Fibroblast of lung (primary cell): Measurements from ENCODE around the gene RNF39. TPM values are rescaled to one million over a fixed set of nuclear protein-coding genes. Genes with fewer than 3 reads are reported as not detected.

ENCODE experiments used
- DNase-seq, 2 donors: peaks; one replicate each; pipeline versions ENCODE4 v3.0.0 to v3.0.0-alpha.2; 2010; ENCODE audit warnings: low read depth in 2 of 2
- H2AFZ ChIP-seq: 2 replicates; pipeline ENCODE4 v1.5.1; 2012; ENCODE audit warnings: low read length, control low read depth, inconsistent platforms
- H3K27ac ChIP-seq: 2 replicates; pipeline ENCODE4 v1.5.1; 2011; ENCODE audit warnings: low read length, control low read depth; ENCODE audit not compliant: insufficient read depth
- H3K27me3 ChIP-seq: 2 replicates; pipeline ENCODE4 v1.5.1; 2011; ENCODE audit warnings: mild to moderate bottlenecking, low read length; ENCODE audit not compliant: control insufficient read depth, insufficient read depth
- H3K36me3 ChIP-seq: 2 replicates; pipeline ENCODE4 v1.5.1; 2011; ENCODE audit warnings: low read length; ENCODE audit not compliant: control insufficient read depth, insufficient read depth
- H3K4me1 ChIP-seq: 2 replicates; pipeline ENCODE4 v1.5.1; 2011; ENCODE audit warnings: low read length; ENCODE audit not compliant: control insufficient read depth, insufficient read depth; ENCODE audit errors: extremely low read depth
- H3K4me2 ChIP-seq: 2 replicates; pipeline ENCODE4 v1.5.1; 2011; ENCODE audit warnings: low read length, control low read depth; ENCODE audit not compliant: insufficient read depth; ENCODE audit errors: extremely low read depth
- H3K4me3 ChIP-seq, 4 experiments: fragments of 200-600 bp in 1 of 4; sonication (generic) in 1 of 4; replicated peaks in 1 of 4; 2 replicates each; pipeline ENCODE4 v1.5.1; 2011 to 2016; ENCODE audit warnings: low read length in 4 of 4, low read depth in 3 of 4, mild to moderate bottlenecking in 3 of 4, control low read depth in 2 of 4, inconsistent platforms in 1 of 4, mixed read lengths in 1 of 4; ENCODE audit not compliant: insufficient read depth in 1 of 4; ENCODE audit errors: control extremely low read depth in 1 of 4
- H3K79me2 ChIP-seq: 2 replicates; pipeline ENCODE4 v1.5.1; 2012; ENCODE audit warnings: mild to moderate bottlenecking, low read length, inconsistent platforms; ENCODE audit not compliant: control insufficient read depth, insufficient read depth
- H3K9ac ChIP-seq: 2 replicates; pipeline ENCODE4 v1.5.1; 2011; ENCODE audit warnings: mild to moderate bottlenecking, low read length, control low read depth; ENCODE audit not compliant: insufficient read depth
- H3K9me3 ChIP-seq: 2 replicates; pipeline ENCODE4 v1.5.1; 2012; ENCODE audit warnings: low read depth, low read length; ENCODE audit not compliant: control insufficient read depth, insufficient read depth
- H4K20me1 ChIP-seq: 2 replicates; pipeline ENCODE4 v1.5.1; 2011; ENCODE audit warnings: low read length; ENCODE audit not compliant: control insufficient read depth, insufficient read depth; ENCODE audit errors: extremely low read depth
- CTCF ChIP-seq, 2 donors: IDR thresholded peaks in 1 of 2; conservative IDR thresholded peaks in 1 of 2; 1 replicate in 1 of 2; 2 replicates in 1 of 2; pipeline ENCODE4 v1.5.1; 2011 to 2012; ENCODE audit warnings: low read length in 2 of 2, control low read depth in 1 of 2, inconsistent platforms in 1 of 2, low read depth in 1 of 2, mild to moderate bottlenecking in 1 of 2
- EZH2 ChIP-seq: IDR thresholded peaks from 2 replicates; pipeline ENCODE4 v1.5.1; 2012; ENCODE audit warnings: low read length, control low read depth, mild to moderate bottlenecking; ENCODE audit errors: missing control alignments
- polyA plus RNA-seq, 2 donors: library from polyadenylated mRNA; depleted of rRNA in 1 of 2; stranded (reverse) in 1 of 2; unstranded in 1 of 2; fragments of >200 nt; gene quantifications; 2 replicates each; pipeline ENCODE4 v1.2.1, GENCODE V29; 2011 to 2012; ENCODE audit warnings: missing spikeins in 1 of 2
- total RNA-seq: library from RNA; depleted of rRNA; stranded (reverse); fragments of >200 nt; gene quantifications from 2 replicates; pipeline ENCODE4 v1.2.1, GENCODE V29; 2014

RNF39 gene
- total and polyA plus RNA-seq, 2 donors (not counting 1 experiment from before 2014, with no cell fraction given) = not detected

GRCh38 chr6:30097902-30098768 lies 22.6 kb upstream of the RNF39 start:
- Histone ChIP-seq H3K27me3 (peaks cover 39% of the 10 kb centered on the region), H3K9me3 (no peaks in the 10 kb centered on the region), H3K4me2 (no peak overlapping the region), H3K36me3 (no peaks in the 10 kb centered on the region), H2AFZ (no peak overlapping the region), H3K4me3 (no peak overlapping the region), H3K4me1 (peaks cover 3% of the 10 kb centered on the region), H4K20me1 (no peaks in the 10 kb centered on the region), H3K79me2 (no peaks in the 10 kb centered on the region), H3K27ac (no peak overlapping the region), H3K9ac (no peak overlapping the region)
- TF ChIP-seq EZH2 = no peak
- TF ChIP-seq CTCF (conservative IDR thresholded peaks at IDR 0.05 in 1 of 2, IDR thresholded peaks at IDR 0.05 in 1 of 2; ENCODE audit: low read depth in 1 of 2, low read length in 2 of 2) = no peak
- DNase-seq = no peak

- no peak for TF ChIP-seq EZH2
- no peak for TF ChIP-seq CTCF (conservative IDR thresholded peaks at IDR 0.05 in 1 of 2, IDR thresholded peaks at IDR 0.05 in 1 of 2; ENCODE audit: low read depth in 1 of 2, low read length in 2 of 2)
- Histone ChIP-seq H4K20me1 (no peaks in the 10 kb centered on the region), H3K27ac (no peak overlapping the region), H2AFZ (no peak overlapping the region), H3K79me2 (no peaks in the 10 kb centered on the region), H3K36me3 (no peaks in the 10 kb centered on the region), H3K27me3 (peaks cover 39% of the 10 kb centered on the region), H3K9ac (no peak overlapping the region), H3K4me2 (no peak overlapping the region), H3K4me3 (no peak overlapping the region), H3K9me3 (no peaks in the 10 kb centered on the region), H3K4me1 (peaks cover 6% of the 10 kb centered on the region)
- no peak for DNase-seq
Measured at GRCh38 chr6:30096829-30097228, 21.3 kb upstream of the RNF39 start.

- no peaks in the 10 kb centered on the region for H3K9me3 ChIP-seq
- no peak overlapping the region for H2AFZ ChIP-seq
- H3K36me3 ChIP-seq = no peaks in the 10 kb centered on the region
- no peak for DNase-seq
- peaks cover 24% of the 10 kb centered on the region for H3K27me3 ChIP-seq
- H4K20me1 ChIP-seq = no peaks in the 10 kb centered on the region
- TF ChIP-seq EZH2 (no peak), CTCF (conservative IDR thresholded peaks at IDR 0.05 in 1 of 2, IDR thresholded peaks at IDR 0.05 in 1 of 2; ENCODE audit: low read depth in 1 of 2, low read length in 2 of 2) (no peak)
- no peak overlapping the region for H3K27ac ChIP-seq
- peaks cover 5% of the 10 kb centered on the region for H3K4me1 ChIP-seq
- no peak overlapping the region for H3K9ac ChIP-seq
- H3K4me2 ChIP-seq = no peak overlapping the region
- H3K4me3 ChIP-seq = no peak overlapping the region
- no peaks in the 10 kb centered on the region for H3K79me2 ChIP-seq
Measured at GRCh38 chr6:30093951-30094661, 18.5 kb upstream of the RNF39 start.
